PC-3 (cell line): ENCODE results near the gene CSF1R.

Experiments used
- CTCF ChIP-seq: fragments of 300-600 bp; sonication (generic); conservative IDR thresholded peaks from 2 replicates; pipeline ENCODE4 v1.5.1; 2017; ENCODE audit warnings: antibody characterized with exemption, low read depth, mild to moderate bottlenecking, low read length
- EZH2phosphoT487 ChIP-seq: fragments of 300-600 bp; sonication (generic); IDR thresholded peaks from 2 replicates; pipeline ENCODE4 v1.6.1; 2018; ENCODE audit warnings: mild to moderate bottlenecking, antibody characterized with exemption, low read length, borderline replicate concordance

GRCh38 chr5:150036513-150036912 is 49.8 kb downstream of the CSF1R start:
- TF ChIP-seq CTCF (no peak), EZH2phosphoT487 (no peak)
